Endothelial cell of umbilical vein (primary cell): ENCODE measurements around the gene ARHGEF38. TPM values are rescaled to one million over a fixed set of nuclear protein-coding genes. Genes with fewer than 3 reads are reported as not detected.

Experiments
- BruUV-seq: library from RNA; stranded (reverse); fragments of 400-500 nt; replicated peaks from 2 replicates; lab custom pipeline; 2021; lab: Mats Ljungman, UMichigan
- CTCF ChIA-PET: fragments of 300-600, 350-600 bp; sonication (Branson Sonifier 250); formaldehyde crosslinking; loops from one replicate; lab custom pipeline; 2021; ENCODE audit warnings: antibody characterized with exemption, inconsistent platforms; lab: Charles Lee
- POLR2A ChIA-PET: fragments of 300-600, 350-600 bp; sonication (Branson Sonifier 250); formaldehyde crosslinking; loops from one replicate; lab custom pipeline; 2021; ENCODE audit warnings: antibody characterized with exemption, inconsistent platforms; lab: Charles Lee
- DNase-seq: peaks from one replicate; pipeline ENCODE4 v3.0.0-alpha.2; 2011; ENCODE audit warnings: low read depth, low spot score
- FAIRE-seq: peaks from 2 replicates; lab custom pipeline; 2011; peaks lifted over from hg19 to GRCh38; lab: Jason Lieb, UNC
- H2AFZ ChIP-seq: 2 replicates; pipeline ENCODE4 v1.6.0; 2012; ENCODE audit warnings: low read depth, low read length, control low read depth, inconsistent platforms
- H3K27ac ChIP-seq: 2 replicates; pipeline ENCODE4 v1.5.1; 2011; ENCODE audit warnings: low read depth, mild to moderate bottlenecking, control low read depth, low read length, moderate library complexity; ENCODE audit not compliant: insufficient read depth
- H3K27me3 ChIP-seq, 2 experiments: 2 replicates each; pipeline versions ENCODE4 v1.6.0 to v1.6.1; 2011; ENCODE audit warnings: low read length in 2 of 2, mixed read lengths in 1 of 2; ENCODE audit not compliant: control insufficient read depth in 2 of 2, insufficient read depth in 2 of 2
- H3K36me3 ChIP-seq, 2 experiments: 2 replicates in 1 of 2; 3 replicates in 1 of 2; pipeline ENCODE4 v1.5.1; 2011; ENCODE audit warnings: low read length in 2 of 2, mild to moderate bottlenecking in 1 of 2, moderate library complexity in 1 of 2; ENCODE audit not compliant: control insufficient read depth in 2 of 2, insufficient read depth in 2 of 2; ENCODE audit errors: extremely low read depth in 1 of 2
- H3K4me1 ChIP-seq: 3 replicates; pipeline ENCODE4 v1.5.1; 2011; ENCODE audit warnings: mild to moderate bottlenecking, low read length; ENCODE audit not compliant: control insufficient read depth, insufficient read depth; ENCODE audit errors: extremely low read depth
- H3K4me2 ChIP-seq: 2 replicates; pipeline ENCODE4 v1.6.1; 2011; ENCODE audit warnings: low read length, control low read depth, mixed read lengths; ENCODE audit not compliant: insufficient read depth
- H3K4me3 ChIP-seq, 3 experiments: fragments of 200-600 bp in 1 of 3; sonication (generic), shearing (Covaris generic) in 1 of 3; replicated peaks in 1 of 3; 2 replicates each; pipeline ENCODE4 v1.5.1; 2011 to 2016; ENCODE audit warnings: control low read depth in 3 of 3, low read length in 3 of 3, mild to moderate bottlenecking in 2 of 3, inconsistent platforms in 1 of 3, low read depth in 1 of 3, moderate library complexity in 1 of 3; ENCODE audit not compliant: insufficient read depth in 1 of 3
- H3K79me2 ChIP-seq: 2 replicates; pipeline ENCODE4 v1.6.0; 2012; ENCODE audit warnings: low read length, inconsistent platforms; ENCODE audit not compliant: control insufficient read depth, insufficient read depth
- H3K9ac ChIP-seq: replicated peaks from 2 replicates; pipeline ENCODE3; 2011; ENCODE audit warnings: low read length, control low read depth; ENCODE audit not compliant: insufficient read depth; ENCODE audit errors: extremely low read depth
- H3K9me1 ChIP-seq: replicated peaks from 3 replicates; pipeline ENCODE4 v1.6.0; 2011; ENCODE audit warnings: mild to moderate bottlenecking, low read length; ENCODE audit not compliant: control insufficient read depth, insufficient read depth; ENCODE audit errors: extremely low read depth
- H3K9me3 ChIP-seq: replicated peaks from 2 replicates; pipeline ENCODE4 v1.5.1; 2012; ENCODE audit warnings: low read length, inconsistent platforms; ENCODE audit not compliant: control insufficient read depth, insufficient read depth
- H4K20me1 ChIP-seq: replicated peaks from 2 replicates; pipeline ENCODE3; 2011; ENCODE audit warnings: mild to moderate bottlenecking, low read length; ENCODE audit not compliant: control insufficient read depth, insufficient read depth; ENCODE audit errors: extremely low read depth
- EZH2 ChIP-seq: IDR thresholded peaks from 2 replicates; pipeline ENCODE4 v1.6.1; 2012; ENCODE audit warnings: borderline replicate concordance, low read depth, mild to moderate bottlenecking, moderate library complexity, low read length, inconsistent platforms; ENCODE audit not compliant: severe bottlenecking
- FOS ChIP-seq: IDR thresholded peaks from 2 replicates; pipeline ENCODE4 v1.6.1; 2011; ENCODE audit warnings: mild to moderate bottlenecking, low read length, moderate library complexity, borderline replicate concordance; ENCODE audit not compliant: insufficient read depth
- GATA2 ChIP-seq: IDR thresholded peaks from 2 replicates; pipeline ENCODE4 v1.7.0; 2011; ENCODE audit warnings: low read depth, mild to moderate bottlenecking, moderate library complexity, mixed read lengths, low read length; ENCODE audit not compliant: insufficient read length, insufficient read depth
- JUN ChIP-seq: IDR thresholded peaks from 2 replicates; pipeline ENCODE4 v1.6.1; 2011; ENCODE audit warnings: borderline replicate concordance, low read depth; ENCODE audit not compliant: insufficient read length, insufficient read depth
- MYC ChIP-seq: IDR thresholded peaks from one replicate; pipeline ENCODE4 v1.6.1; 2011; ENCODE audit warnings: mild to moderate bottlenecking, low read depth, low read length
- POLR2A ChIP-seq: IDR thresholded peaks from 2 replicates; pipeline ENCODE4 v1.6.1; 2012; ENCODE audit warnings: low read depth, mild to moderate bottlenecking, control low read depth, low read length
- POLR2AphosphoS5 ChIP-seq: IDR thresholded peaks from 2 replicates; pipeline ENCODE4 v1.6.1; 2012; ENCODE audit warnings: low read depth, mild to moderate bottlenecking, control low read depth, low read length, moderate library complexity; ENCODE audit not compliant: insufficient read depth
- dilution Hi-C: fragments of 300-500 bp; cut with MboI; formaldehyde crosslinking; loops from one replicate; pipeline ENCODE4 v1.15.0; 2019; ENCODE audit warnings: low sequenced_read_pairs; ENCODE audit not compliant: extremely low pct_ligation_motif_present
- intact Hi-C: fragments of 100-400 bp; cut with micrococcal nuclease; formaldehyde crosslinking; loops from one replicate; pipeline ENCODE4 v1.10.0; 2022
- polyA plus RNA-seq, 4 experiments: library from polyadenylated mRNA; depleted of rRNA in 3 of 4; stranded (reverse) in 3 of 4; unstranded in 1 of 4; fragments of >200 nt; gene quantifications; 2 replicates each; pipeline versions ENCODE4 v1.2.1 to v1.2.3, GENCODE V29; 2011 to 2012; ENCODE audit warnings: missing spikeins in 1 of 4
- total RNA-seq: library from RNA; stranded (reverse); gene quantifications from 2 replicates; pipeline ENCODE4 v1.2.3, GENCODE V29; 2021
- TF ChIP-seq, protein P1 (sequence below), 2 donors: IDR thresholded peaks; 1 replicate in 1 of 2; 2 replicates in 1 of 2; pipeline ENCODE4 v1.5.1; 2011; ENCODE audit warnings: low read length in 2 of 2, mild to moderate bottlenecking in 2 of 2, moderate library complexity in 2 of 2, control low read depth in 1 of 2, inconsistent platforms in 1 of 2, low read depth in 1 of 2; ENCODE audit not compliant: insufficient read depth in 1 of 2; ENCODE audit errors: extremely low read depth in 1 of 2
- TF ChIP-seq, protein P2 (sequence below): IDR thresholded peaks from 2 replicates; pipeline ENCODE4 v1.6.1; 2011; ENCODE audit not compliant: insufficient read depth, insufficient read length

ARHGEF38 gene
- total and polyA plus RNA-seq, 2 donors (not counting 3 experiments of a cell fraction or from before 2014, with no cell fraction given): not detected

DNA sequence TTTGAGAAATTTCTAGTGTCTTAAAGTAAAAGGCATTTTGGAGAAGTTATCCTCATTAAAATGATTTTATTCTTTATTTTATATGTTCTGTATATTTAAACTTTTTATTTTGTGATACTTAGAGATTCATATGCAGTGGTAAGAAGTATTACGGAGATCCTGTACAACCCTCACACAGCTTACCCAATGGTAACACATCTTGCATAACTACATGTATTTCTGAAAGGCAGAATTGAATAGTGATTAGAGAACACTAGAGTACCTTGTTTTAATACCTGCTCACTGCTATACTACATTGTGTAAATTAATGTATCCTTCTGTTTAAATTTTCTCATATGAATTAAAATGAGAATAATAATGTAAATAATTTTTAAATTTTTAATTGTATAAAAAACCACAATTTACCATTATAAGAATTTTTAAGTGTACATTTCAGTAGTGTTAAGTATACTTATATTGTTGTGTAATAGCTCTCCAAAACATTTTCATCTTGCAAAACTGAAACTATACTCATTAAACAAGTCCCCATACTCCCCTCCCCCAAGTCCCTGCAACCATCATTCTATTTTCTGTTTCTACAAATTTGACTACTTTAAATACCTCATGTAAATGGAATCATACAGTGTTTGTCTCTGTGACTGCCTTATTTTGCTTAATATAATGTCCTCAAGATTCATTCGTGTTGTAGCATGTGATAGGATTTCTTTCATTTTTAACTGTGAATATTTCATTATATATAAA lies 110.7 kb downstream of the ARHGEF38 start:
- Histone ChIP-seq H3K36me3 (no peaks in the 10 kb centered on the region), H4K20me1 (no peaks in the 10 kb centered on the region), H3K27ac (no peak overlapping the region), H3K4me2 (no peak overlapping the region), H3K9me1 (no peaks in the 10 kb centered on the region), H3K4me3 (no peak overlapping the region), H3K79me2 (no peaks in the 10 kb centered on the region), H3K9me3 (no peaks in the 10 kb centered on the region), H2AFZ (no peak overlapping the region), H3K9ac (no peak overlapping the region), H3K4me1 (no peaks in the 10 kb centered on the region), H3K27me3 (no peaks in the 10 kb centered on the region)
- no peak for DNase-seq
- no peak for TF ChIP-seq JUN
- TF ChIP-seq, protein P1, sequence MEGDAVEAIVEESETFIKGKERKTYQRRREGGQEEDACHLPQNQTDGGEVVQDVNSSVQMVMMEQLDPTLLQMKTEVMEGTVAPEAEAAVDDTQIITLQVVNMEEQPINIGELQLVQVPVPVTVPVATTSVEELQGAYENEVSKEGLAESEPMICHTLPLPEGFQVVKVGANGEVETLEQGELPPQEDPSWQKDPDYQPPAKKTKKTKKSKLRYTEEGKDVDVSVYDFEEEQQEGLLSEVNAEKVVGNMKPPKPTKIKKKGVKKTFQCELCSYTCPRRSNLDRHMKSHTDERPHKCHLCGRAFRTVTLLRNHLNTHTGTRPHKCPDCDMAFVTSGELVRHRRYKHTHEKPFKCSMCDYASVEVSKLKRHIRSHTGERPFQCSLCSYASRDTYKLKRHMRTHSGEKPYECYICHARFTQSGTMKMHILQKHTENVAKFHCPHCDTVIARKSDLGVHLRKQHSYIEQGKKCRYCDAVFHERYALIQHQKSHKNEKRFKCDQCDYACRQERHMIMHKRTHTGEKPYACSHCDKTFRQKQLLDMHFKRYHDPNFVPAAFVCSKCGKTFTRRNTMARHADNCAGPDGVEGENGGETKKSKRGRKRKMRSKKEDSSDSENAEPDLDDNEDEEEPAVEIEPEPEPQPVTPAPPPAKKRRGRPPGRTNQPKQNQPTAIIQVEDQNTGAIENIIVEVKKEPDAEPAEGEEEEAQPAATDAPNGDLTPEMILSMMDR (IDR thresholded peaks at IDR 0.05; ENCODE audit: extremely low read depth in 1 of 2, insufficient read depth in 1 of 2, low read depth in 1 of 2, low read length in 2 of 2): no peak
- TF ChIP-seq POLR2A: no peak
- no peak for TF ChIP-seq EZH2
- no peak for TF ChIP-seq FOS
- TF ChIP-seq MYC: no peak
- TF ChIP-seq, protein P2, sequence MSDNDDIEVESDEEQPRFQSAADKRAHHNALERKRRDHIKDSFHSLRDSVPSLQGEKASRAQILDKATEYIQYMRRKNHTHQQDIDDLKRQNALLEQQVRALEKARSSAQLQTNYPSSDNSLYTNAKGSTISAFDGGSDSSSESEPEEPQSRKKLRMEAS: no peak
- no peak for TF ChIP-seq GATA2
- TF ChIP-seq POLR2AphosphoS5: no peak
- intact Hi-C loops: no loop called here
- BruUV-seq: no TSS peak
- CTCF ChIA-PET: interaction anchor here (3.6 kb wide), 1 partner anchor 142 kb away, joined by 9 read pairs; no protein-coding TSS in a partner anchor
- POLR2A ChIA-PET: no interaction called here
- dilution Hi-C loops: no loop called here
- no peak for FAIRE-seq
